Neural cell (in vitro differentiated cells): ENCODE measurements around the gene GSTT2. TPM values are rescaled to one million over a fixed set of nuclear protein-coding genes. Genes with fewer than 3 reads are reported as not detected.
"Not testable (repeated sequence)": the region's sequence is repeated elsewhere in the genome, so short reads cannot be mapped to it uniquely, and the experiment has no call there.

Source experiments
- H2AFZ ChIP-seq: fragments of 200-600, 300-800 bp; sonication (generic), shearing (Covaris generic); 2 replicates; pipeline ENCODE4 v1.6.0; 2014; ENCODE audit warnings: low read depth, mild to moderate bottlenecking, antibody characterized with exemption, low read length, moderate library complexity
- H3F3A ChIP-seq: fragments of 200-600 bp; shearing (Covaris generic); 2 replicates; pipeline ENCODE4 v1.6.1; 2016; ENCODE audit warnings: mild to moderate bottlenecking, moderate library complexity, mixed read lengths, antibody characterized with exemption, low read length; ENCODE audit not compliant: insufficient read depth, poor library complexity, severe bottlenecking
- H3K27ac ChIP-seq: fragments of 200-600, 300-800 bp; sonication (generic), shearing (Covaris generic); 2 replicates; pipeline ENCODE4 v1.5.1; 2014; ENCODE audit warnings: mild to moderate bottlenecking, low read length, moderate library complexity
- H3K27me3 ChIP-seq: fragments of 300-800, 200-600 bp; sonication (generic), shearing (Covaris generic); 2 replicates; pipeline ENCODE4 v1.6.0; 2014; ENCODE audit warnings: mild to moderate bottlenecking, low read depth, low read length, moderate library complexity; ENCODE audit not compliant: insufficient read depth
- H3K36me3 ChIP-seq: fragments of 300-800, 200-600 bp; sonication (generic), shearing (Covaris generic); 2 replicates; pipeline ENCODE4 v1.5.1; 2014; ENCODE audit warnings: mild to moderate bottlenecking, antibody characterized with exemption, low read length, moderate library complexity; ENCODE audit not compliant: insufficient read depth
- H3K4me2 ChIP-seq: fragments of 300-800, 200-600 bp; sonication (generic), shearing (Covaris generic); 2 replicates; pipeline ENCODE4 v1.6.0; 2014; ENCODE audit warnings: mild to moderate bottlenecking, low read length
- H3K4me3 ChIP-seq: fragments of 300-800, 200-600 bp; sonication (generic), shearing (Covaris generic); 2 replicates; pipeline ENCODE4 v1.5.1; 2014; ENCODE audit warnings: mild to moderate bottlenecking, low read length, moderate library complexity
- H3K79me2 ChIP-seq: fragments of 200-600 bp; shearing (Covaris generic); replicated peaks from 2 replicates; pipeline ENCODE4 v1.6.0; 2014; ENCODE audit warnings: mild to moderate bottlenecking, low read length, moderate library complexity; ENCODE audit not compliant: insufficient read depth
- H3K9ac ChIP-seq: fragments of 300-800, 200-600 bp; sonication (generic), shearing (Covaris generic); 2 replicates; pipeline ENCODE4 v1.6.1; 2016; ENCODE audit warnings: mild to moderate bottlenecking, low read length, mixed read lengths
- H3K9me2 ChIP-seq: fragments of 200-600 bp; shearing (Covaris generic); 2 replicates; pipeline ENCODE4 v1.6.1; 2016; ENCODE audit warnings: mild to moderate bottlenecking, low read length, mixed read lengths; ENCODE audit not compliant: insufficient read depth
- H3K9me3 ChIP-seq: fragments of 200-600, 300-800 bp; sonication (generic), shearing (Covaris generic); 2 replicates; pipeline ENCODE4 v1.6.1; 2016; ENCODE audit warnings: mild to moderate bottlenecking, mixed run types, low read length, moderate library complexity, mixed read lengths
- H4K20me1 ChIP-seq: fragments of 200-600 bp; shearing (Covaris generic); 2 replicates; pipeline ENCODE4 v1.6.1; 2016; ENCODE audit warnings: mild to moderate bottlenecking, mixed run types; ENCODE audit not compliant: insufficient read depth
- EP300 ChIP-seq: fragments of 450-650 bp; conservative IDR thresholded peaks from 2 replicates; pipeline ENCODE4 v1.6.1; 2014; ENCODE audit warnings: antibody characterized with exemption, mild to moderate bottlenecking, moderate library complexity; ENCODE audit not compliant: poor library complexity, severe bottlenecking
- EZH2 ChIP-seq: fragments of 200-600, 300-800 bp; shearing (Covaris generic), sonication (generic); IDR thresholded peaks from 2 replicates; pipeline ENCODE4 v1.6.1; 2014; ENCODE audit warnings: antibody characterized with exemption, low read length, borderline replicate concordance, mild to moderate bottlenecking; ENCODE audit not compliant: insufficient read depth, poor library complexity, severe bottlenecking
- MXI1 ChIP-seq: fragments of 450-650 bp; conservative IDR thresholded peaks from 2 replicates; pipeline ENCODE4 v1.6.1; 2014; ENCODE audit warnings: antibody characterized with exemption, mild to moderate bottlenecking; ENCODE audit not compliant: poor library complexity, severe bottlenecking
- POLR2AphosphoS5 ChIP-seq: IDR thresholded peaks from 2 replicates; pipeline ENCODE4 v1.6.1; 2012
- SMC3 ChIP-seq: fragments of 450-650 bp; conservative IDR thresholded peaks from 2 replicates; pipeline ENCODE4 v1.6.1; 2014; ENCODE audit warnings: antibody characterized with exemption, mild to moderate bottlenecking, moderate library complexity; ENCODE audit not compliant: poor library complexity
- TAF1 ChIP-seq: IDR thresholded peaks from 2 replicates; pipeline ENCODE4 v1.6.1; 2012; ENCODE audit warnings: low read depth
- polyA plus RNA-seq: library from polyadenylated mRNA; depleted of rRNA; stranded (reverse); fragments of >200 nt; gene quantifications from 2 replicates; pipeline ENCODE4 v1.2.3, GENCODE V29; 2014
- TF ChIP-seq, protein P1 (sequence below): IDR thresholded peaks from 2 replicates; pipeline ENCODE4 v1.6.1; 2012; ENCODE audit warnings: borderline replicate concordance
- TF ChIP-seq, protein P2 (sequence below): fragments of 450-650 bp; IDR thresholded peaks from 2 replicates; pipeline ENCODE4 v1.5.1; 2014; ENCODE audit warnings: antibody characterized with exemption, mild to moderate bottlenecking, moderate library complexity; ENCODE audit not compliant: poor library complexity, severe bottlenecking

The GSTT2 gene
- polyA plus RNA-seq, 1 donor from 2014 or later = not detected

GRCh38 chr22:23970816-23971486 lies 9.0 kb upstream of the GSTT2 start:
- Histone ChIP-seq H3K9me3 (no peaks in the 10 kb centered on the region), H3K27me3 (no peaks in the 10 kb centered on the region), H3K4me2 (no peak overlapping the region), H3F3A (no peaks in the 10 kb centered on the region), H3K79me2 (no peaks in the 10 kb centered on the region), H3K27ac (no peak overlapping the region), H3K9ac (no peak overlapping the region), H3K9me2 (no peaks in the 10 kb centered on the region), H3K4me3 (no peak overlapping the region), H2AFZ (no peak overlapping the region), H3K36me3 (no peaks in the 10 kb centered on the region), H4K20me1 (no peaks in the 10 kb centered on the region)
- TF ChIP-seq, protein P1, sequence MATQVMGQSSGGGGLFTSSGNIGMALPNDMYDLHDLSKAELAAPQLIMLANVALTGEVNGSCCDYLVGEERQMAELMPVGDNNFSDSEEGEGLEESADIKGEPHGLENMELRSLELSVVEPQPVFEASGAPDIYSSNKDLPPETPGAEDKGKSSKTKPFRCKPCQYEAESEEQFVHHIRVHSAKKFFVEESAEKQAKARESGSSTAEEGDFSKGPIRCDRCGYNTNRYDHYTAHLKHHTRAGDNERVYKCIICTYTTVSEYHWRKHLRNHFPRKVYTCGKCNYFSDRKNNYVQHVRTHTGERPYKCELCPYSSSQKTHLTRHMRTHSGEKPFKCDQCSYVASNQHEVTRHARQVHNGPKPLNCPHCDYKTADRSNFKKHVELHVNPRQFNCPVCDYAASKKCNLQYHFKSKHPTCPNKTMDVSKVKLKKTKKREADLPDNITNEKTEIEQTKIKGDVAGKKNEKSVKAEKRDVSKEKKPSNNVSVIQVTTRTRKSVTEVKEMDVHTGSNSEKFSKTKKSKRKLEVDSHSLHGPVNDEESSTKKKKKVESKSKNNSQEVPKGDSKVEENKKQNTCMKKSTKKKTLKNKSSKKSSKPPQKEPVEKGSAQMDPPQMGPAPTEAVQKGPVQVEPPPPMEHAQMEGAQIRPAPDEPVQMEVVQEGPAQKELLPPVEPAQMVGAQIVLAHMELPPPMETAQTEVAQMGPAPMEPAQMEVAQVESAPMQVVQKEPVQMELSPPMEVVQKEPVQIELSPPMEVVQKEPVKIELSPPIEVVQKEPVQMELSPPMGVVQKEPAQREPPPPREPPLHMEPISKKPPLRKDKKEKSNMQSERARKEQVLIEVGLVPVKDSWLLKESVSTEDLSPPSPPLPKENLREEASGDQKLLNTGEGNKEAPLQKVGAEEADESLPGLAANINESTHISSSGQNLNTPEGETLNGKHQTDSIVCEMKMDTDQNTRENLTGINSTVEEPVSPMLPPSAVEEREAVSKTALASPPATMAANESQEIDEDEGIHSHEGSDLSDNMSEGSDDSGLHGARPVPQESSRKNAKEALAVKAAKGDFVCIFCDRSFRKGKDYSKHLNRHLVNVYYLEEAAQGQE = no peak
- TF ChIP-seq POLR2AphosphoS5 (no peak), SMC3 (no peak), MXI1 (no peak), EZH2 (no peak), TAF1 (no peak), EP300 (no peak)
- TF ChIP-seq, protein P2, sequence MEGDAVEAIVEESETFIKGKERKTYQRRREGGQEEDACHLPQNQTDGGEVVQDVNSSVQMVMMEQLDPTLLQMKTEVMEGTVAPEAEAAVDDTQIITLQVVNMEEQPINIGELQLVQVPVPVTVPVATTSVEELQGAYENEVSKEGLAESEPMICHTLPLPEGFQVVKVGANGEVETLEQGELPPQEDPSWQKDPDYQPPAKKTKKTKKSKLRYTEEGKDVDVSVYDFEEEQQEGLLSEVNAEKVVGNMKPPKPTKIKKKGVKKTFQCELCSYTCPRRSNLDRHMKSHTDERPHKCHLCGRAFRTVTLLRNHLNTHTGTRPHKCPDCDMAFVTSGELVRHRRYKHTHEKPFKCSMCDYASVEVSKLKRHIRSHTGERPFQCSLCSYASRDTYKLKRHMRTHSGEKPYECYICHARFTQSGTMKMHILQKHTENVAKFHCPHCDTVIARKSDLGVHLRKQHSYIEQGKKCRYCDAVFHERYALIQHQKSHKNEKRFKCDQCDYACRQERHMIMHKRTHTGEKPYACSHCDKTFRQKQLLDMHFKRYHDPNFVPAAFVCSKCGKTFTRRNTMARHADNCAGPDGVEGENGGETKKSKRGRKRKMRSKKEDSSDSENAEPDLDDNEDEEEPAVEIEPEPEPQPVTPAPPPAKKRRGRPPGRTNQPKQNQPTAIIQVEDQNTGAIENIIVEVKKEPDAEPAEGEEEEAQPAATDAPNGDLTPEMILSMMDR = no peak

- H3K9me3 ChIP-seq, H3K4me2 ChIP-seq, H3K9ac ChIP-seq, H3K4me3 ChIP-seq, H3K27ac ChIP-seq, H3K27me3 ChIP-seq, H4K20me1 ChIP-seq, H3K79me2 ChIP-seq, H3K36me3 ChIP-seq, H2AFZ ChIP-seq, H3K9me2 ChIP-seq, H3F3A ChIP-seq: not testable (repeated sequence)
These were observed 8.0 kb upstream of the GSTT2 start for GRCh38 chr22:23971927-23972326.

- not testable (repeated sequence) for H3K4me3 ChIP-seq, H3K27ac ChIP-seq, H3K4me2 ChIP-seq, H3K27me3 ChIP-seq, H3K79me2 ChIP-seq, H3K9me2 ChIP-seq, H2AFZ ChIP-seq, H4K20me1 ChIP-seq, H3K9me3 ChIP-seq, H3K9ac ChIP-seq, H3F3A ChIP-seq, H3K36me3 ChIP-seq
These were observed 5.6 kb upstream of the GSTT2 start, which contains the start of gene DDT for GRCh38 chr22:23974345-23974744. DDT (minus strand) TSS chr22:23974441; CDS start chr22:23974414, 27 bp downstream.

DNA sequence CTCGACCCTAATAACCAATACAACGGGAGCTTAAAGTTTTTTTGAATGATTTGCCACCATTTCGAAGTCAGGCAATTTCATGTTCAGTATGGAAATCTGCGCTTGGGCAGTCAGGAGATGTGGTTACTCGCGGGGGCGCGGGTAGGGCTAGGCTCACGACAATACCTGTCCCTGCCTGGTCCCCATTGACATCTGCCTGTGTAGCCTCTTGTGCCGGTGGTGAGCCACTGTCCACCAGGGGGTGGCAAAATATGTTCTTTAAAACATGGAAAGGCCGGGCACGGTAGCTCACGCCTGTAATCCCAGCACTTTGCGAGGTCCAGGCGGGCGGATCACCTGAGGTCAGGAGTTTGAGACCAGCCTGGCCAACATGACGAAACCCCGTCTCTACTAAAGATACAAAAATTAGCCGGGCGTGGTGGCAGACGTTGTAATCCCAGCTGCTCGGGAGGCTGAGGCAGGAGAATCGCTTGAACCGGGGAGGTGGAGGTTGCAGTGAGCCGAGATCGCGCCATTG lies 5.0 kb upstream of the GSTT2 start:
- H4K20me1 ChIP-seq, H3K4me2 ChIP-seq, H3K9ac ChIP-seq, H3F3A ChIP-seq, H3K27me3 ChIP-seq, H3K9me3 ChIP-seq, H3K79me2 ChIP-seq, H3K36me3 ChIP-seq, H3K9me2 ChIP-seq, H3K27ac ChIP-seq, H3K4me3 ChIP-seq, H2AFZ ChIP-seq: not testable (repeated sequence)

- H3K27me3 ChIP-seq, H3K36me3 ChIP-seq, H2AFZ ChIP-seq, H3K4me3 ChIP-seq, H3K9me2 ChIP-seq, H3K79me2 ChIP-seq, H3K4me2 ChIP-seq, H3K9me3 ChIP-seq, H3K27ac ChIP-seq, H3F3A ChIP-seq, H3K9ac ChIP-seq, H4K20me1 ChIP-seq: not testable (repeated sequence)
These were observed 2.6 kb upstream of the GSTT2 start for GRCh38 chr22:23977304-23977703.
